ENCODE measurements around the gene FAM98C.
"Not testable (repeated sequence)": the region's sequence is repeated elsewhere in the genome, so short reads cannot be mapped to it uniquely, and the experiment has no call there.

The FAM98C gene

DNA sequence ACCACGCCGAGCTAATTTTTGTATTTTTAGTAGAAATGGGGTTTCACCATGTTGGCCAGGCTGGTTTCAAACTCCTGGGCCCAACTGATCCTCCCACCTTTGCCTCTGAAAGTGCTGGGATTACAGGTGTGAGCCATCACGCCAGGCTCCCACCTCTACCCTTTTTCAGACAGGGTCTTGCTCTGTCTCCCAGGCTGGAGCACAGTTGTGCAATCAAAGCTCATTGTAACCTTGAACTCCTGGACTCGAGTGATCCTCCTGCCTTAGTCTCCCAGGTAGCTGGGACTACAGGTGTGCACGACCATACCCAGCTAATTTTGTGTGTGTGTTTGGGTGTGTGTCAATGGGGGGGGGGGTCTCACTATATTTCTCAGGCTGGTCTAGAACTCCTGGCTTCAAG is 21.4 kb downstream of the FAM98C start:
- Histone ChIP-seq H4K20me1 (ENCODE audit: insufficient read depth) (no peaks in the 10 kb centered on the region), H3K4me2 (no peak overlapping the region)

DNA sequence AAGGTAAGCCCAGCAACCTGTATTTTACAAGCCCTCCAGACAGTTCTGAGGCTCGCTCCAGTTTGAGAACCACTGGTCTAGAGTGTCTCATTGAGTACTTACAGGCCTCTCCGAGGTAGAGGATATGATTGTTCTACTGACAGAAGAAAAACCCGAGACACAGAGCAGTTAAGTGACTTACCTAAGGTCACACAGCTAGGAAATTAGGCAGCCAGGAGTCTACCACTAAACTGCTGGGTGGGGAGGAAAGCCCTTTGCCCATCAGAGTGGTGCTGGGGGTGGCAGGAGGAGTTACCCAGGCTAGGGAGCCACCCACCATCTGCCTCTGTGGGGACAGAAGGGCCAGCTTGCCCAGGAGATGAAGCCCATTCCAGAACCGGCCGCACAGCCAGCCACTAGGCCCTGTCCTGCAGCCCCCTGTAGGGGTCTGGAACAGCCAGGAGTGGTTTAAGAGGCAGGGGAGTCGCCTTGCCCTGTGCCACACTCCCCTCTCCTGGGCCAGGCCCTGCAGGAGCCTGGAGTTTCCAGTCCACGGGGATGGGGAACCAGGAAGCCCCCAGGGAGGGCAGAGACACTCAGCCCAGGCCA is 22.4 kb downstream of the FAM98C start:
- H3K4me2 ChIP-seq = no peak overlapping the region
- H3K27ac ChIP-seq = no peak overlapping the region
- no peak overlapping the region for H3K4me3 ChIP-seq (IDR thresholded peaks at IDR 0.05; ENCODE audit: insufficient read depth, low read depth, low read length)
- peaks cover 3% of the 10 kb centered on the region for H3K4me1 ChIP-seq (ENCODE audit: low read depth, poor library complexity, severe bottlenecking)
- H4K20me1 ChIP-seq (ENCODE audit: insufficient read depth) = no peaks in the 10 kb centered on the region
- H3K9ac ChIP-seq = no peak overlapping the region
- no peaks in the 10 kb centered on the region for H3K79me2 ChIP-seq (ENCODE audit: insufficient read depth, low read depth)
- no peaks in the 10 kb centered on the region for H3K36me3 ChIP-seq (ENCODE audit: insufficient read depth)
- no peak for TF ChIP-seq CTCF (conservative IDR thresholded peaks at IDR 0.05; ENCODE audit: low read depth, low read length)
- H2AFZ ChIP-seq (ENCODE audit: low read depth) = no peak overlapping the region
- peaks cover 4% of the 10 kb centered on the region; the same call in 1 of the 2 replicates for H3K27me3 ChIP-seq (ENCODE audit: insufficient read depth, low read depth)

More for the DNA sequence above, 21.4 kb downstream of the FAM98C start:
- TF ChIP-seq CTCF (conservative IDR thresholded peaks at IDR 0.05; ENCODE audit: low read depth, low read length) = no peak
- Histone ChIP-seq H3K27me3 (ENCODE audit: insufficient read depth, low read depth) (peaks cover 13% of the 10 kb centered on the region; the same call in 1 of the 2 replicates), H3K36me3 (ENCODE audit: insufficient read depth) (no peaks in the 10 kb centered on the region), H2AFZ (ENCODE audit: low read depth) (no peak overlapping the region), H3K79me2 (ENCODE audit: insufficient read depth, low read depth) (no peaks in the 10 kb centered on the region), H3K4me3 (IDR thresholded peaks at IDR 0.05; ENCODE audit: insufficient read depth, low read depth, low read length) (no peak overlapping the region), H3K27ac (no peak overlapping the region), H3K4me1 (ENCODE audit: low read depth, poor library complexity, severe bottlenecking) (peaks cover 3% of the 10 kb centered on the region), H3K9ac (no peak overlapping the region)

DNA sequence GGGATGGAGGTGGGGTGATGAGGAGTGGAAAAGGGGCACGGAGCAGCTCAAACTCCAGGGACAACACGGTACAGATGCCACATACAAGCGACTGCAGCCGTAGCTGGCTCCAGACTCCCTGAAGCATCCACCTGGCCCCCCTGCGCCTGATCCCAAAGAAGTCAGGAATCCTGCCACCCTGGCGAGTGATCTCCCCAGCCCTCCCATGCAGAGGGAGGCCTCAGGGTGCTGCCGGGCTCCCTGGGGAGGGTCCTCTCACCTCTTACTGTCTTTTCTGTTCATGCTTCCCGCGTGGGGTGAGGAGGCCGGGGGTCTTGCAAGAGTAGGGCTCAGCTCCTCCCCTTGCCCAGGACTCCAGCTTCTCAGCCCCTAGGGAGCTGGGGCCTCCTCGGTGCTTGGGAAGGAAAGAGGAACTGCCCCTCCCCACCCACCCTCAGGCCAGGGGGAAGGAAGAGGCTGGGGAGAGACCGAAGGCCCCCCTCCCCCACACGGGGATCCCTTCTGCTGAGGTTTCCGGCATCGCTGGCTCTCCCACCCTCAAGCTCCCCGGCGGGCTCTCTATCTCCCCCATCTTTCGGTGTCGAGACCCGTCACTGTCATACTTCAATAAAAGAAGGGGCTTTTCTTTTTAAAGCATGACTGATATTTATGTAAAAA is 23.0 kb downstream of the FAM98C start, which contains the start of gene RASGRP4:
Gene RASGRP4 (minus strand): TSS at position 410 of the 657 bp plus-strand sequence. CDS start 128 bp downstream, at position 282.
- Histone ChIP-seq H3K27ac (no peak within 1 kb of the TSS), H3K79me2 (ENCODE audit: insufficient read depth, low read depth) (no peaks in the 10 kb centered on the region), H3K4me3 (IDR thresholded peaks at IDR 0.05; ENCODE audit: insufficient read depth, low read depth, low read length) (no peak within 1 kb of the TSS), H3K4me1 (ENCODE audit: low read depth, poor library complexity, severe bottlenecking) (peaks cover 3% of the 10 kb centered on the region), H3K4me2 (no peak within 1 kb of the TSS), H3K9ac (no peak within 1 kb of the TSS), H2AFZ (ENCODE audit: low read depth) (no peak within 1 kb of the TSS), H4K20me1 (ENCODE audit: insufficient read depth) (no peaks in the 10 kb centered on the region), H3K36me3 (ENCODE audit: insufficient read depth) (no peaks in the 10 kb centered on the region), H3K27me3 (ENCODE audit: insufficient read depth, low read depth) (0 out of 2 replicates have a peak, but pooled peaks cover 4% of the 10 kb centered on the region)
- TF ChIP-seq CTCF (conservative IDR thresholded peaks at IDR 0.05; ENCODE audit: low read depth, low read length) = no peak

DNA sequence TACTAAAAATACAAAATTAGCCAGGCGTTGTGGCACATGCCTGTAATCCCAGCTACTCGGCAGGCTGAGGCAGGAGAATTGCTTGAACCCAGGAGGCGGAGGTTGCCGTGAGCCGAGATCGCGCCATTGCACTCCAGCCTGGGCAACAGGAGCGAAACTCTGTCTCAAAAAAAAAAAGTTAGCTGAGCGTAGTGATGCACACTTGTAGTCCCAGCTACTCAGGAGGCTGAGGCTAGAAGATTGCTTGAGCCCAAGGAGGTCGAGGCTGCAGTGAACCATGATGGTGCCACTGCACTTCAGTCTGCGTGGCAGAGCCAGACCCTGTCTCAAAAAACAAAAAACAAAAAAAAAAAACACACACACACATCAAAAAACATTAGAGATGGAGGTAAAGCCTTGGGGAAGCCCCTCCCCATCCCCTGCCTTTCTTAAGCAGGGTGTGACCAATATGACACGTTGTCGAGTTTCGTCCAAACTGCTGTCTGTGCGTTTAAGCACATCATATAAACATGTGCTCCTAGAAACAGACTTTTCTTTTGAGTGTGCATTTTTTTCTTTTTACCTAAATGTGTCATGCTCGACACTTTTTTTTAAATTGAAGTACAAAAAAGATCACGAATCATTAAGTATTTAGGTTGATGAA is 24.3 kb downstream of the FAM98C start:
- not testable (repeated sequence) for H3K4me2 ChIP-seq; H3K36me3 ChIP-seq (ENCODE audit: insufficient read depth); H3K4me1 ChIP-seq (ENCODE audit: low read depth, poor library complexity, severe bottlenecking); H2AFZ ChIP-seq (ENCODE audit: low read depth); H4K20me1 ChIP-seq (ENCODE audit: insufficient read depth); H3K9ac ChIP-seq; H3K27me3 ChIP-seq (ENCODE audit: insufficient read depth, low read depth); H3K4me3 ChIP-seq (IDR thresholded peaks at IDR 0.05; ENCODE audit: insufficient read depth, low read depth, low read length); H3K79me2 ChIP-seq (ENCODE audit: insufficient read depth, low read depth); H3K27ac ChIP-seq
